HG02884 (cell line): ENCODE data around the gene UBQLN4.

Experiments used
- ATAC-seq: cut with Tn5 transposase; IDR thresholded peaks from one replicate; pipeline ENCODE4 v1.9.1; 2021; ENCODE audit warnings: mild to moderate bottlenecking, moderate library complexity; ENCODE audit not compliant: unreplicated experiment

Gene UBQLN4

DNA sequence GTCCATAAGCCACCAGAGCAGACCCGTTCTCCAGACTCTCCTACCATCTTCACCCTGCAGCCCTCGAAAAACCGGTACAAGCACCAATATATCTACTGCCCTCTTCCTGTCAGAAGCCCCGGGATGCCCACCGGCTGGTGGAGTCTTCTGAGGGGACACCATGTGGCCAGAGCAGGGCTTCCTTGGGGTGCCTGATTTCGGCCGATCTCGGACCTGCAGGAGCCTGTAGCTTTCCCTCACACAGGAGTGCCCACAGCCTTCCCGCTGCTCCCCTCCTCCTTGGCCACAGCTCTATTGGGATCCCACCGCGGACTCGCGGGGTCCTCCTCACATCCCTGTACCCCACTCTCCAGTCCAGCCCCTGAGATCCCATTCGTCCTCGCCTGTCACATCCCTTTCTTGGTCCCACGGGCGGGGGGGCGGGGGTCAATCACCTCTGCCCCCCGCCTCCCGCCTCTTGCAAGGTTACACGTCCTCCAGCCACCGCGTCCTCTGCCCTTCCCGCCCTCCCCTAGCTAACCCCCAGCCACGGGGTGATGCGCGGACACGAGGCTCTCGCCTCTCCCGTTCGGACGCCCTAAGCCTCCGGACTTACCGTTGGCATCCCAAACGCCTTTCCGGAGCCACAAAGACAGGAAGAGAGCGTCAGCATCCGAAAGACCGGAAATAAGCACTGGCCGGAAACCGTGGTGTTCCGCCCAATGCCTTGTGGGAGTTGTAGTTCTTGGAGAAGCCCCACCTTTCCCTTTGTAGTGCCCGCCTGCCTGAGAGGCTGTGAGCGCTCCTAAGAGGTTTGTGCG, 33.1 kb downstream of the UBQLN4 start, which contains the start of gene SSR2:
Gene SSR2, minus strand, starts transcription at position 659 of the 800 bp plus-strand sequence. CDS start 784 bp downstream, outside the sequence.
- peak; percentile 98 for ATAC-seq

DNA sequence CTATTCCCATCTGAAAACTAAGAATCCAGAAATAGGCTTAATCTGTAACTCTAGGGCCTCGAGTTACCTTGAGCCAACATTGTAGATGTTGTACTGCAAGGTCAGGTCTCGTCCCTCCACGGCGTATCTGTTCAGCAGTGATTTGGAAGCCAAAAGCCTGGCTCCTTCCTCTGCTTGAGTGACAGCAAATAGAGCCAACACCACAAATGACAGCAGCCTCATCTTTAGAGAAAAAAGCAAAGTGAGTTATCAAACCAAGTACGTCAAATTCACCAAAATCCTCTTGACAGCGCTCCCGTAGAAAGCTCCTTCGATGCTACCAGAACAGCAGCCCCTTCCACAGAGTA, 33.7 kb downstream of the UBQLN4 start:
- no peak for ATAC-seq

DNA sequence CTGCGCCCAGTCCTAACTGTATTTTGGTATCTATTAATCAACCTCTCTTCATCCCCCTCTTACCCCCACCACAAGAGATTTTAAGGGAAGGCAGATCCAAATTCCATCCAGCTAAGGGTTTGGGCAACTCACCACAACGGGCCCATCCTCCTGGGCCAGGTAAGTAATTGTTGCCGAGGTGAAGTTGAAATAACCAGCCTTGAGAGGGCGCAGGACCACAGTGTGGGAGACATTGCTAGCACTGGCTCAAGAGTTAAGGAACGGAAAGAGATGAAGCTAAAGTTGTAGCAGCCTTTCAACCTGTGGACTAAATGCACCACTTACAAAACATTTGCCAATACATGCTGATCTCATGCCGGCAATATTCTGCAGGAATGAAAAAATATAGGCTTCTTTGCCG, 38.8 kb downstream of the UBQLN4 start:
- no peak for ATAC-seq

DNA sequence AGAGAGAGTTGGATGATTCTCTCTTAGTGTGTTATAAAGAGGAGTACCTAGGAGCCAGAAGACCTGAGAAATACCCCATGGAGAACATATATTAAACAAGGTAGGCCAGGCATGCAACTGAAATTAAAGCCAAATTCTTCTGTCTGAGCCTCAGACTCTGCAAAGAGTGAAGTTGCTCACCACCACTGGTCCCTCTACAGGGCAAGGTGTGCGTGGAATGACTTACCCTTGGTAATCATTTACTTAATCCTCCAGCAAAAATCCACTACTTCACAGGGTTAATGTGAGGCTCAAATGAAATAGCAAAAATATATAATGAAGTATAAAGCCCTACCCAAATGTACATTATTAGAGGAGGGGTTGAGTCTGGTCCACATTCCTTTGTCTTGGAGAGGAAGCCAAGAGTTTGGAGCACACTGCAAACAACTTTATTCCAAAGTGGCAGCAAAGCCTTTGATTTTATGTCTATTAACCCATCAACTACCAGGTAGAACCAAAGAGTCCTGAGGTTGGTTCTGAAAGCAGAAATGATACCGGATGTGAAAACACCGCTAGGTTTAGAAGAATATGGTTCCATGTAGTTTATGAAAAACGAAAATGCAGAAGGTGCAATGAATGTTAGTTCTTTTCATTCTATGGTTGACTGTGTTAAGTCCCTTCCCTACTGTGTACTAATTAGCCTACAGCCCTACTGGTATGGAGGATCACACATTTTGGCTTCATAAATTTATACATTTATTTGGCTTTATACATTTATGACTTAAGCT, 41.4 kb downstream of the UBQLN4 start:
- ATAC-seq, result no peak

GRCh38 chr1:156009404-156009803, 44.2 kb downstream of the UBQLN4 start:
- ATAC-seq, result no peak

- ATAC-seq, result no peak
Observed at GRCh38 chr1:156006666-156007376, 46.8 kb downstream of the UBQLN4 start.

- no peak for ATAC-seq
Observed at GRCh38 chr1:156004843-156005584, 48.6 kb downstream of the UBQLN4 start.

DNA sequence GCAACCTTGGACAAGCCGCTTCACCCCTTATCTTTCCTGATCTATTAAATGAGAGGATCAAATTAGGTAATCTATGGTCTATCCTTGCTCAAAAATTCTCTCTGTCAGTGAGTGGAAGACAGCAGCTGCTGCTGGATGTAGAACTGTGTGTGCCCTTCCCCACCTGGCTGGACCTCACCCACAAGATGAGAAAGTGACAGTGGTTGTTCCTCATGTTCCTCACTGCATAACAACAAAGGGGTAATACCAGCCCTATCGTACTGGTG, 49.7 kb downstream of the UBQLN4 start:
- no peak for ATAC-seq

DNA sequence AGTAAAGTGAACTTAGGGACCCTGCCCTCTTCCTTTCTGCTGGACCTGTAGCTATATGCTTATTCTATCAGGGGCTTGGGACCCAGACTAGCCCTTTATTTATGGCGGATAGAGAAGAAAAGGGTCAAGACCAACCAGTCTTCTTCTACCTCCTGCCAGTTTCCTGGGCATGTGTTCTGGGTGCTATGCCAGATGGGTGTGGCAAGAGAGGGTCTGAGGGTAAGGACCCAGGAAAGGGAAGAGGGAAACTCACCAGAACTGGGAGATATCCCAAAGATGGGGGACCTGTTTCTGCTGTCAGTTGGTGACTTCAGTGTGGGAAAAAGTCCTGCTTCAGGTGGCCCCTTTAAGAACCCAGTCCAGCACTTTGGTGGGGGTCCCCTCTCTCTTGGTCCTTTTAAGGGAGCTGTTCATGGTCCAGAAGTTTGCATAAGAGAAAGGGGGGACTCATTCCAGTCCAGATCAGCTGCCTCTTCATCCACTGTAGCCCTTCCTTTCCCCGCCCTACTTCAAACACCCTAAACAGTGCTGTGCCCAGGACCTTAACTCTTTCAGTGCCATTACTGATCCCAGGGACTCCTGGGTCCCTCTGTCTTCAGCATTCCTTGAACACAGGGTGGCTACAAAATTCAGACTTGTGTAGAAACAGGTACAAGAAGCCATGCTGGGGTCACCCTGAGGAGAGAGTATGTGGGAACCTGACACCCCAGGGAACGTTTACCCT, 51.2 kb downstream of the UBQLN4 start:
- ATAC-seq, result no peak

DNA sequence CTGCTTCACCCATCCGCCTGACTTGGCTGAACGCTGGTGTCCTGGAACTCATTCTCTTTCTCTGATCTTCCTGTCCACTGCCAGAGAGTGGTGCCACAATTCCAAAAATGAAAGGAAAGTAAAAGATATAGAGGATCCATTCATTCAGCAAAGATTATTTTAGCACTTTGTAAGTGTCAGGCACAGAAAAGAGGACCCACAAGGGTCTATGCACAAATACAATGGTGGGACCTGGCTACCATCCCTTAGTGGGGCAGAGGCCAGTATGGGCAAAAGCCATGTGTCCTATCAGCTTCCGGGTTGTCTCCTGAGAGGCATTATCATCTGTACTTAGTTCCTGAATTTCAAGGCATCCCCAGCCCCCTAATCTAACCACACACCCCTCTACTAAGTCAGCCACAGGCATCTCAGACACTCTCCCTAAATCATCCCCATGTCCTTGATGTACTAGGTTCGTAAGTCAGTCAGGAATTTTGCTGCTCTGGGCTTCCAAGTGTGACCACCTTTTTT, 51.9 kb downstream of the UBQLN4 start:
- no peak for ATAC-seq

DNA sequence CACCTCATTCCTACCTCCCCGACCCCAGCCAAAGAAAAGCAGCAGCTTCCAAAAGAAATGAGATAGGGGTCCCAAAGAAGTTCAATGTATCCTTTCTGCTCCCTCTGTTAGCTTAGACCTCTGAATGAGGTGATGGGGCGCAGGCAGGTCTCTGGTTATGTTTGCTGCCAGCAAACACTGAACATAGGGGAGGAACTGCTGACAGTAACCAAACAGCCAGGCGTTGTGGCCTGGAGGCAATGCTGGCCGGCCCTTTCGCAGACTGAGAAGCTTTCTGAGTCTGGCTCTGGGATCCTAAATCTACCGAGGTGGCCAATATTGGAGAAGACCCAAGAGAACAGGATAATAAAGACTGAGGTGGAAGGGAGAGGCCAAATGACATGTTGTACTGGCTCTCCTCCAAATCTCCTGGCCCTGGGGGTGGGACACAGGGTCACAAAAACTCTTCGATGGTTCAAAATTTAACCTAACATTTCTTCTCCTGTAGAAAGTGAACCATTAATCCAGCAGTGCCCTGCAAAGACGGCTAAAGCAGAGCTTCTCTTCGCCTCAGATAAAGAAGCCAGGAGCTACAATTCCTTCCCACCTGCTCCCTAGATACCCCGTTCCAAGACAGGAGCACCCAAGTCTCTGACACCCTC, 52.5 kb downstream of the UBQLN4 start:
- ATAC-seq, result no peak

- no peak for ATAC-seq
Observed at GRCh38 chr1:155999964-156000363, 53.6 kb downstream of the UBQLN4 start.

DNA sequence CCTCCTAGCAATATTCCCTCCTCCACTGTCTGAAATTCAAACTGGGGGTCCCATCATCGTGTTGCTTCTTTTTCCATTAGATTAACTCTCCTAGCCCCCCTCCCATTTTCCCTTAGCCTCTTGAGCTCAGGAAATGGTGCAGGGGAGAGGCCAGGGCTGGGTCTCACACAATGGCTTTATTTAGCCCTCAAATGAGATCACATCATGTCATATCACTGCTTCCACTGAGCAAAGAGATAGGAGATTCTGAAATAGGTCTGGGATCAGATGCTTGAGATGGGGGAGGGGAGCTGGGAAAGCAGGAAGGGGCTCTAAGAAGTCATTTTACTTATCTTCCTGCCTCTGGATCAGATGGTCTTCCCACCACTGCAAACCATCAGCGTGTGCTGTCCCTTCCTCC, 57.4 kb downstream of the UBQLN4 start:
- ATAC-seq, result no peak

GRCh38 chr1:155993595-155993994, 60.0 kb downstream of the UBQLN4 start:
- ATAC-seq, result no peak

GRCh38 chr1:155990005-155990739, 63.4 kb downstream of the UBQLN4 start:
- no peak for ATAC-seq

DNA sequence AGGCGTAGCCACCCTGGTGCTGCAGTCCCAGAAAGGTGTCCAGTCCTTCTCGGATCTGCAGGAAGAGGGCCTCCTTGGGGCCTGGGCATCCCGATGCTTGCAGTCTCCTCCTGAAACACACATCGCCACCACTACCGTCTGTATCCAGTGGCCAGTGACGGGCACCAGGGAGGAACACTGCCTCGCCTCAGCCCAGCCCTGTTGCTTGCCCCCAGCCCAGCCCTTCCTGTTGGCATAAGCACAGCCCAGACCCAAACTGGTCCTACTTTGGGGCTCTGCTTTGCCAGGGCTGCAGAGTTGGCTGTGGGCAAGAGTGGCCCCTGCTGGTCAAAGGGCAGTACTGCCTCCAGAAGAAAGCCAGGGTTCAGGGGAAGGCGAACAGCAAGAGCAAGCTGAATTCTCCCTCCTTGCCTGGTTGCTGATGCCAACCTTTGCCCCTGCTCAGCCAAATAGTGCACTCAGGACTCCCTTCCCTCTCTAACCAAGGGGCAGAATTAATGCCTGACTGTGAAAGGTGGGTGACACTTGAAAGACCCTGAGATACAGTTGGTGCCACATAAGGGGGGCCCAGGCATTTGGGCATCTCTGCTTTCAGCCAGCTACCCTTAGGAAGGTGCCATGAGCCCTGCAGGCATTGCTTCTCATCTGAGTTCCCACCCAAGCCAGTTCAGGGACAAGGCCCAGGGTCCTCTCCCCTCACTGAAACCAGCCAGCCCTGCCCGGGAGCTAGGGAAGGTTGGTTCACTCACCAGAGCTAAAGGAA, 64.2 kb downstream of the UBQLN4 start:
- ATAC-seq, result no peak
